Activated CD8-positive, alpha-beta T cell treated with anti-CD3 and anti-CD28 coated beads, Interleukin-2, amount 10 ng/mL, durations not matched to agents 7 days and 5 days (primary cell): ENCODE measurements around the gene AP1G2. TPM values are rescaled to one million over a fixed set of nuclear protein-coding genes. Genes with fewer than 3 reads are reported as not detected.
A peak's percentile ranks its signal among the peaks of the same experiment; 100 is the strongest.
"Not testable (repeated sequence)": the region's sequence is repeated elsewhere in the genome, so short reads cannot be mapped to it uniquely, and the experiment has no call there.

Experiments used
- ATAC-seq: fragments of 150-1000 bp; cut with Tn5 transposase; one replicate; pipeline ENCODE4 v1.10.0; 2021; ENCODE audit warnings: moderate library complexity
- CTCF ChIA-PET: fragments of 350-600 bp; sonication (Branson Sonifier 250); formaldehyde crosslinking; loops from one replicate; lab custom pipeline; 2021; ENCODE audit warnings: antibody characterized with exemption; lab: Charles Lee
- POLR2A ChIA-PET: fragments of 350-600 bp; sonication (Branson Sonifier 250); formaldehyde crosslinking; loops from one replicate; lab custom pipeline; 2021; ENCODE audit warnings: antibody characterized with exemption; lab: Charles Lee
- DNase-seq: peaks from one replicate; pipeline ENCODE4 v3.0.0-alpha.2; 2020
- H3K27ac Mint-ChIP-seq: one replicate; pipeline ENCODE4 v1.8.0; 2021; ENCODE audit warnings: mild to moderate bottlenecking, mixed read lengths
- H3K27me3 Mint-ChIP-seq: one replicate; pipeline ENCODE4 v1.8.0; 2021; ENCODE audit warnings: low read depth, mixed read lengths
- H3K36me3 Mint-ChIP-seq: one replicate; pipeline ENCODE4 v1.8.0; 2021; ENCODE audit warnings: low read depth, mixed read lengths
- H3K4me1 Mint-ChIP-seq: one replicate; pipeline ENCODE4 v1.8.0; 2021; ENCODE audit warnings: low read depth, mixed read lengths
- H3K4me3 Mint-ChIP-seq: one replicate; pipeline ENCODE4 v1.8.0; 2021; ENCODE audit warnings: mild to moderate bottlenecking, mixed read lengths
- H3K9me3 Mint-ChIP-seq: one replicate; pipeline ENCODE4 v1.8.0; 2022; ENCODE audit warnings: mixed read lengths; ENCODE audit not compliant: insufficient read depth
- total RNA-seq, 2 experiments: library from RNA; stranded (reverse); gene quantifications; one replicate each; pipeline ENCODE4 v1.2.3, GENCODE V29; 2021

The AP1G2 gene
- total RNA-seq, 2 experiments from 2014 or later = 267 to 276 TPM

DNA sequence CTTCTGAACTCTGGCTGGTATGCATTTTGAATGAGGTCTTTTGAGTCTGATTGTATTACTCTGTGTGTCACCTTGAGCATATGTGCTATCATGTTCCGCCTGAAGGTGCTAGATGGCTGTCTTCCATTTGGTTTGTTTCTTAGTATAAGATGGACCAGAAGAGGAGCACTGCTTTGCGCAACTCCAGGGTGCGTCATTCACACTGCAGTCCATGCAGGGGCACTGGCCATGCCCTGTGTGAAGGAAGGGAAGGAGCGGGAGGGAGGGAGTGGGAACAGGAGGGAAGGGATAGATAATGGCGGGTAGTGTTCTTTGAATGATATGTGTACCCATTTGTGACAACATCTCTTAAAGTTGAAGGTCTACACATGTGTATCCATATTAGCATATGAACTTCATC lies 24.2 kb downstream of the AP1G2 start:
- ATAC-seq (no peak), DNase-seq (no peak)
- ChIA-PET POLR2A (no interaction called here), CTCF (interaction anchor here (1.0 to 7.5 kb wide), 4 partner anchors 16 to 75 kb away, joined by 3 to 69 read pairs (median 18); no protein-coding TSS in a partner anchor)
- Mint-ChIP-seq H3K27ac (no peak overlapping the region), H3K9me3 (no peaks in the 10 kb centered on the region), H3K4me3 (no peak overlapping the region), H3K4me1 (no peaks in the 10 kb centered on the region), H3K27me3 (peaks cover 2% of the 10 kb centered on the region), H3K36me3 (no peaks in the 10 kb centered on the region)

DNA sequence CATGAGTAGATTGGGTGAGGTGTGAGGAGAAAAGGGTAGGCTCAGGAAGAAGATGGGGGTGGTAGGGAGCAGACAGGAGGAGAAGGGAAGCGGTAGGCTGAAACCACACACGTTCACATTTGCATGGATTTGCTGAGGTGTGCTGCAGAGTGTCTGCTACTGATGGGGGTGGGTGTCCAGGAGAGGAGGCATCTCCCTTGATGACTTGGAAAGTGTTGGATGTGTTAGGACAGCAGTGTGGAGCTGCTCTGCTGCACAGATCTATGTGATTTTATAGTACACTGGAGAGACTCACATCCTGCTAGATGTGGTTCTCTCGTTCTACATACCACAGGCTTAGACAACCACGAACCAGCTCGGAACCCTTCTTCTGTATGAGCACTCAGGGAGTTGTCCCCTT lies 25.3 kb downstream of the AP1G2 start:
- DNase-seq = no peak
- Mint-ChIP-seq H3K4me3 (no peak overlapping the region), H3K27ac (no peak overlapping the region), H3K36me3 (no peaks in the 10 kb centered on the region), H3K4me1 (no peaks in the 10 kb centered on the region), H3K9me3 (no peaks in the 10 kb centered on the region), H3K27me3 (peaks cover 2% of the 10 kb centered on the region)
- POLR2A ChIA-PET = no interaction called here
- peak; percentile 41 for ATAC-seq
- CTCF ChIA-PET = interaction anchor here (0.9 to 7.5 kb wide), 4 partner anchors 10 to 74 kb away, joined by 3 to 69 read pairs (median 18); no protein-coding TSS in a partner anchor

DNA sequence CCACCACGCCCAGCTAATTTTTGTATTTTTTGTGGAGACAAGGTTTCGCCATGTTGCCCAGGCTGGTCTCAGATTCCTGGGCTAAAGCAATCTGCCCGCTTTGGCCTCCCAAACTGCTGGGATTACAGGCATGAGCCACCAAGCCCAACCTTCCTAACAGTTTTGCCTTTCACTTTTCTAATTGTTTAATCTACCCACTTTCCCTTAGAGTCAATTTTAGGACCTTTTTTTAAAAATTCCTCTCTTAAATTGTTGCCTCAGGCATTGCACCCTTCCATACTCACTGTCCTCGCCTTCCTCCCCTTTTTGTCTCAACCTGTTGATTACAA lies 27.5 kb downstream of the AP1G2 start:
- H3K27ac Mint-ChIP-seq = no peak overlapping the region
- no peaks in the 10 kb centered on the region for H3K4me1 Mint-ChIP-seq
- ATAC-seq (no peak), DNase-seq (no peak)
- ChIA-PET CTCF (interaction anchor here (0.7 to 7.5 kb wide), 12 partner anchors 9 to 390 kb away, joined by 3 to 69 read pairs (median 5); no protein-coding TSS in a partner anchor), POLR2A (interaction anchor here (1.0 kb wide), 1 partner anchor 12 kb away, joined by 3 read pairs; no protein-coding TSS in a partner anchor)
- no peaks in the 10 kb centered on the region for H3K9me3 Mint-ChIP-seq
- H3K4me3 Mint-ChIP-seq = no peak overlapping the region
- no peaks in the 10 kb centered on the region for H3K36me3 Mint-ChIP-seq
- peaks cover 2% of the 10 kb centered on the region for H3K27me3 Mint-ChIP-seq

DNA sequence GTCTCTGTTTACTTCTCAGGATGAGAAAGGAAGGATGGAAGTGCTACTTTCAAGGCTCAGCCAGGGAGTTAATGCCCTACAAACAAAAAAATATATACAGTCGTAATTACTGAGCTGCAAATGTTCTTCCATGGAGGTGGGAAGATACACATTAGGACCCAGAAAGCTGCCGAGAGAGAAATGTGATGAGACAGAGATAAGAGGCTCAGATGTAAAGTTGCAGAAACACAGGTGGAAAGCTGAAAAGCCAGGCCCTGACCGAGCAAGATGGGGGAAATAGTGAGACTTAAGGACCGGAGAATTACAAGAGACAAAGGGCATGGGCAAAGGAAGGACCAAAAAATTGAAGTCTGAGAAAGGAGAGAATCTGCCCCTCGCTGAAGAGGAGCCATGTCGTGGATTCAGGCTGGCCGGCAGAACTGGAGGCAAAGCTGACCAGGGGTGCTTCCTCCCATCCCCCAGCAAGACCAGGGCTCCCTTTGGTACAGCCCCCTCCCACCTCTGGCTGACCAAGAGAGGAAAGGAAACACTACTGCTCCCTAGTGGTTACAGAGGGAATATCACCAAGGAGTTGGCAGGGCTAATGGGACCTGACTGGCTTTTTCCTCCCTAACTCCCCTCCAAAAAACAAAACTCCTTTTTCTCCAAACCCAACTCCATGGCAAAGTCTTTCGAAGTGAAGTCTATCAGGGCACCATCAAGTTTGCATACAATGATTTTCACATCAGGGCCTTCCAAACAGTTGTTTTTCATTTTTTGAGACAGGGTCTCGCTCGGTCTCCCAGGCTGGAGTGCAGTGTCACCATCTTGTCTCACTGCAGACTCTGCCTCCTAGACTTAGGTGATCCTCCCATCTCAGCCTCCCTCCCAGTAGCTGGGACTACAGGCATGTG lies 28.1 kb downstream of the AP1G2 start:
- no peak overlapping the region for H3K27ac Mint-ChIP-seq
- DNase-seq (peak; percentile 41), ATAC-seq (peak; percentile 62)
- ChIA-PET POLR2A (interaction anchor here (1.0 kb wide), 1 partner anchor 11 kb away, joined by 3 read pairs; no protein-coding TSS in a partner anchor), CTCF (interaction anchor here (0.7 to 7.5 kb wide), 19 partner anchors 9 to 391 kb away, joined by 3 to 69 read pairs (median 4); partner anchors contain the start of gene THTPA)
- no peaks in the 10 kb centered on the region for H3K36me3 Mint-ChIP-seq
- H3K4me1 Mint-ChIP-seq = no peaks in the 10 kb centered on the region
- H3K27me3 Mint-ChIP-seq = peaks cover 2% of the 10 kb centered on the region
- H3K9me3 Mint-ChIP-seq = no peaks in the 10 kb centered on the region
- H3K4me3 Mint-ChIP-seq = no peak overlapping the region

DNA sequence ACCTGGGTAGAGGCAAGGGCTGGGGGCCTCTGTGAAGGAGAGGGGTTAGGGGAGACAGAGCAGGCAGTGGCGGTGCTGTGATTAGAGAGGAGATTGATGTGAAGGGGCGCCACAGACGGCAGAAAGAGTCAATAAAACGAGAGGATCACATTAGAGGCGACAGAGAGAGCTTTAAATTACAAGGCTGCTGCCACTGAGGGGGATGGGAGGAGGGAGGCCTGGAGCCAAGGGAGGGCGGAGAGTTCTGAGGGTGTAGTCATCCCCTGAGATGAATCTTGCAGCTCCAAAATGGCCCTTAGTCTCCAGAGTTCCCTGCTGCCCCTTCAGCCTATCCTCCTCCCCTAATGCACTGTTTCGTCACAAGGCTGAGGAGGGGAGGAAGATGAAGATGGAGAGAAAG lies 28.8 kb downstream of the AP1G2 start:
- no peak for DNase-seq
- Mint-ChIP-seq H3K4me3 (no peak overlapping the region), H3K9me3 (no peaks in the 10 kb centered on the region), H3K36me3 (no peaks in the 10 kb centered on the region), H3K4me1 (no peaks in the 10 kb centered on the region), H3K27ac (no peak overlapping the region), H3K27me3 (peaks cover 2% of the 10 kb centered on the region)
- ATAC-seq = no peak
- POLR2A ChIA-PET = no interaction called here
- CTCF ChIA-PET = interaction anchor here (0.7 to 7.5 kb wide), 11 partner anchors 8 to 61 kb away, joined by 3 to 69 read pairs (median 5); partner anchors contain the start of gene THTPA

DNA sequence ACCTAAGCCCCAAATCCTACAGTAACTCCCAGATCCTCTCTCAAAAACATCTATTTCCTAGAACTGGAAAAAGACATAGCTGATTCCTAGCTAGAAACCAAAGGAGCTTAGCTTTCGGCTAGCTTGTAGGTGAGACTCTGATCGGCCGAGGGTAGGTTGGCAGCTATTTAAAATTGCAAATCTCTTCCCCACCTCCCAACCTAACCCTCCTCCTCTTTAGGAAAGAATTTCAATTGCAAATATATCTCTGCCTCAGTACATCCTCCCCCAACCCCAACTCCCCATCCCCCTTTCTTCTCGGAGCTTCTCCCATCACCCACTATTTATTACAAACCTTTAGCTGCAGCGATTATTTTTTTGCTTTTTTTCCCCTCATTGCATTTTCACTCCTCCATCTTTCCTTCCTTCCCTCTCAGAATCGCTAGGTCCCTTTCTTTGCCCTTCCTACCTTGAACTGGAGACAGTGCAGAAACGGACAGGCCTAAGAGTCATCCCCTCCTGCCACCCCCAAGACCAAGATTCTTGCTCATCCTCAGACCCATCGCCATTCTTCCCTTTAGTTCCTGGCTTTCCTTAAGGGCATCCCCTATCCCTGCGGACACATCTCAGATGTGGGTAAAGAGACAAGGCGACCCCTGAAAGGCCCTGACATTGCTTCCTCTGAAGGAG lies 29.4 kb downstream of the AP1G2 start:
- H3K27ac Mint-ChIP-seq = no peak overlapping the region
- peaks cover 2% of the 10 kb centered on the region for H3K27me3 Mint-ChIP-seq
- ATAC-seq = no peak
- no peaks in the 10 kb centered on the region for H3K36me3 Mint-ChIP-seq
- ChIA-PET CTCF (interaction anchor here (1.0 to 7.5 kb wide), 11 partner anchors 10 to 158 kb away, joined by 3 to 69 read pairs (median 4); partner anchors contain the start of gene THTPA), POLR2A (interaction anchor here (0.6 kb wide), 1 partner anchor 263 kb away, joined by 3 read pairs; no protein-coding TSS in a partner anchor)
- no peak for DNase-seq
- no peaks in the 10 kb centered on the region for H3K4me1 Mint-ChIP-seq
- no peak overlapping the region for H3K4me3 Mint-ChIP-seq
- H3K9me3 Mint-ChIP-seq = no peaks in the 10 kb centered on the region

DNA sequence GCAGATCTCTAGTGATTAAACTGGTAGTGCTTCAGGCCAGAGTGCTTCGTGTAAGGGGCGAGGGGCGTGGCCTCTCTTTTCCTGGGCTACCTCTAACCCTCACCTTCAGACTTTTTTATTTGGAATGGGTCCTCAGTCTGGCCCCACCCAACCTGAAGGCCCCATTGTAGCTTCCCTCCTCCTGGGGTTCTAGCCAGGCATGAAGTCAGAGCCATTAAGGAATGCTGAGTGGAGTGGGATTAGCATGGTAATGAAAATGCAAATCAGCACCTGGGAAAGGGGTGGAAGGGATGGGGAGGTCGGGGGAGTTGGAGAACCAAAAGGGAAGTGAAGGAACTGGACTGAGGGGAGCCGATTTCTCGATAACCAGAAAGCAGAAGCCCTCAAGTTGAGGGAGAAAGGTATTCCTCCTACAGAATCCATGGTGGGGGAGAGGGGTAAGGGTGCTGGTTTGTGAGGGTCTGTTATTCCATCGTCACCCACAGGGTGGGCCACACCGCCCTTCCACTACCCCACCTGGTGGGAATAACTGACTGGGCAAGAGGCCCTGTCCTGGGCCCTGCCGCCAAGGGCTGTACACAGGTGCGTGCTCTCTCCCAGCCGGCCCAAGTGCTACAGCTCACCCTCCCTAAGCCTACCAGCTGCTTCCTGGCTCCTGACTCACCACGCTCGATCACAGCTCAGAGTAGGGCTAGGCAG lies 30.1 kb downstream of the AP1G2 start:
- H3K27ac Mint-ChIP-seq = no peak overlapping the region
- H3K36me3 Mint-ChIP-seq = no peaks in the 10 kb centered on the region
- no peaks in the 10 kb centered on the region for H3K4me1 Mint-ChIP-seq
- H3K4me3 Mint-ChIP-seq = no peak overlapping the region
- CTCF ChIA-PET = interaction anchor here (1.0 to 7.5 kb wide), 8 partner anchors 11 to 157 kb away, joined by 3 to 69 read pairs (median 5); partner anchors contain the start of gene THTPA
- peaks cover 2% of the 10 kb centered on the region for H3K27me3 Mint-ChIP-seq
- no peaks in the 10 kb centered on the region for H3K9me3 Mint-ChIP-seq
- no peak for DNase-seq
- POLR2A ChIA-PET = interaction anchor here (0.6 kb wide), 1 partner anchor 263 kb away, joined by 3 read pairs; no protein-coding TSS in a partner anchor
- ATAC-seq = no peak

DNA sequence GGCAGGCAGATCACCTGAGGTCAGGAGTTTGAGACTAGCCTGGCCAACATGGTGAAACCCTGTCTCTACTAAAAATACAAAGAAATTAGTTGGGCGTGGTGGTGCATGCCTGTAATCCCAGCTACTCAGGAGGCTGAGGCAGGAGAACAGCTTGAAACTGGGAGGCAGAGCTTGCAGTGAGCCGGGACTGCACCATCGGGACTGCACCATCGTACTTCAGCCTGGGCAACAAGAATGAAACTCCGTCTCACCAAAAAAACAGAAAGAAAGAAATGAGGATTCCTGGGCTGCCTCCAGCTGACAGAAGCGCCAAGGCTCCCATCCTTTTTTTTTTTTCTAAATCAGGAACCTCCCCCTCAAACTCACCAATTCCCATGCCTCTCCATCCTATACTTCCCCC lies 30.7 kb downstream of the AP1G2 start:
- H3K36me3 Mint-ChIP-seq, H3K4me3 Mint-ChIP-seq, H3K9me3 Mint-ChIP-seq, DNase-seq, H3K4me1 Mint-ChIP-seq, ATAC-seq, H3K27ac Mint-ChIP-seq, H3K27me3 Mint-ChIP-seq, POLR2A ChIA-PET: not testable (repeated sequence)
- CTCF ChIA-PET = interaction anchor here (1.0 to 7.5 kb wide), 4 partner anchors 23 to 59 kb away, joined by 4 to 69 read pairs (median 6); no protein-coding TSS in a partner anchor

DNA sequence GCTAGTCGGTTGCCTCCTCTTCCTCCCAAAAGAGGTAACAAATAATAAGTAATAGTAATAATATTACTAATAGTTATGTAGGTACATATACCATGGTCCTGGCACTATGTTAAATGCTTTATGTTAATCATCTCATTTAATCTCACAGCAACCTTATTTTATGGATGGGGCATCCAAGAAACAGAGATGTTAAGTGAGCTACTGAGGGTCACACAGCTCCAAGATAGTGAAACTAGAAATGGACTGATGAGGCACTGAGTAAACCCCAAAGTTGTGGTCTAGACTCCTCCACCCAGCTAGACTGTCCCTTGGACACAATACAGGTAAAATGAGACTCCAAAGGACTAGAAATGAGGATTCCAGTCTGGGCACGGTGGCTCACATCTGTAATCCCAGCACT lies 31.1 kb downstream of the AP1G2 start:
- CTCF ChIA-PET = interaction anchor here (1.6 to 7.5 kb wide), 3 partner anchors 23 to 59 kb away, joined by 4 to 69 read pairs (median 8); no protein-coding TSS in a partner anchor
- H3K36me3 Mint-ChIP-seq = no peaks in the 10 kb centered on the region
- no peak for DNase-seq
- POLR2A ChIA-PET = no interaction called here
- H3K27ac Mint-ChIP-seq = no peak overlapping the region
- no peaks in the 10 kb centered on the region for H3K9me3 Mint-ChIP-seq
- ATAC-seq = no peak
- no peaks in the 10 kb centered on the region for H3K4me1 Mint-ChIP-seq
- no peak overlapping the region for H3K4me3 Mint-ChIP-seq
- peaks cover 2% of the 10 kb centered on the region for H3K27me3 Mint-ChIP-seq

DNA sequence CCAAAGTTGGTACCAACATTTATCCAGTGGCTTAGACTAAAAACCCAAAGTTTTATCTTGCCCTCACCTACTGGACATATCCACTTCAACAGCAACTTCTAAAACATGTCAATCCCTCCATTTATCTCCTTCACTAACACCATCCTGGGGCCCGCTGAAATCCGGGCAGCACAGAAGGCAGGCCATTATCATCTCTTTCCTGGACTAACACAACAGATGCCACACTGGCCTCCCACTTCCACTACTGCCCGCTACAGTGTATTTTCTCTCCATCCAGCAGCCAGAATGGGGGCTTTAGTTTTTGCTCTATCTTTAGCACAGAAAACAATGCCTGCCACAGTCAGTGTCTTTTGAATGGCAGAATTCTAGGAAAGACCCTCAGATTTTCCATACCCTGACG lies 31.6 kb downstream of the AP1G2 start:
- ChIA-PET POLR2A (no interaction called here), CTCF (interaction anchor here (7.5 kb wide), 1 partner anchor 58 kb away, joined by 69 read pairs; no protein-coding TSS in a partner anchor)
- no peak for ATAC-seq
- peaks cover 3% of the 10 kb centered on the region for H3K4me1 Mint-ChIP-seq
- peaks cover 2% of the 10 kb centered on the region for H3K27me3 Mint-ChIP-seq
- DNase-seq = no peak
- H3K9me3 Mint-ChIP-seq = no peaks in the 10 kb centered on the region
- H3K36me3 Mint-ChIP-seq = no peaks in the 10 kb centered on the region
- no peak overlapping the region for H3K27ac Mint-ChIP-seq
- no peak overlapping the region for H3K4me3 Mint-ChIP-seq
